ENCODE results near the gene TOP1. TPM values are rescaled to one million over a fixed set of nuclear protein-coding genes. Genes with fewer than 3 reads are reported as not detected.

The TOP1 gene
- total RNA-seq, 2 donors from 2014 or later = 77.5 to 81.2 TPM

GRCh38 chr20:41170386-41171105, 141.9 kb downstream of the TOP1 start:
- Mint-ChIP-seq H3K27ac (no peak overlapping the region), H3K4me1 (ENCODE audit: low read depth in 2 of 2) (peaks cover 27 to 28% of the 10 kb centered on the region in 2 donors), H3K36me3 (peaks cover 7% of the 10 kb centered on the region), H3K9me3 (no peaks in the 10 kb centered on the region), H3K27me3 (peaks cover 0 to 2% of the 10 kb centered on the region in 2 donors), H3K4me3 (no peak overlapping the region)
- ATAC-seq (no peak), DNase-seq (ENCODE audit: low spot score) (no peak)

- H3K4me3 Mint-ChIP-seq = no peak overlapping the region
- DNase-seq (ENCODE audit: low spot score) = no peak
- H3K27ac Mint-ChIP-seq = no peak overlapping the region
- no peak for ATAC-seq
- H3K4me1 Mint-ChIP-seq (ENCODE audit: low read depth in 2 of 2) = peaks cover 21 to 23% of the 10 kb centered on the region in 2 donors
- H3K9me3 Mint-ChIP-seq = no peaks in the 10 kb centered on the region
- H3K27me3 Mint-ChIP-seq = peaks cover 0 to 2% of the 10 kb centered on the region in 2 donors
- peaks cover 12% of the 10 kb centered on the region for H3K36me3 Mint-ChIP-seq
Observed at GRCh38 chr20:41171736-41172295, 143.2 kb downstream of the TOP1 start.

- Mint-ChIP-seq H3K4me1 (ENCODE audit: low read depth in 2 of 2) (peaks cover 14 to 16% of the 10 kb centered on the region in 2 donors), H3K36me3 (peaks cover 12% of the 10 kb centered on the region), H3K9me3 (no peaks in the 10 kb centered on the region), H3K27me3 (no peaks in the 10 kb centered on the region), H3K27ac (no peak overlapping the region), H3K4me3 (no peak overlapping the region)
- ATAC-seq (no peak), DNase-seq (ENCODE audit: low spot score) (no peak)
Observed at GRCh38 chr20:41172296-41173140, 143.9 kb downstream of the TOP1 start.

- H3K27ac Mint-ChIP-seq = no peak overlapping the region
- peak; percentile 61 to 79 for ATAC-seq
- DNase-seq (ENCODE audit: low spot score) = no peak
- peaks cover 12% of the 10 kb centered on the region for H3K36me3 Mint-ChIP-seq
- H3K4me3 Mint-ChIP-seq = no peak overlapping the region
- H3K27me3 Mint-ChIP-seq = no peaks in the 10 kb centered on the region
- no peaks in the 10 kb centered on the region for H3K9me3 Mint-ChIP-seq
- H3K4me1 Mint-ChIP-seq (ENCODE audit: low read depth in 2 of 2) = peaks cover 8 to 10% of the 10 kb centered on the region in 2 donors
Observed at GRCh38 chr20:41173161-41173721, 144.6 kb downstream of the TOP1 start.

GRCh38 chr20:41173791-41174341, 145.2 kb downstream of the TOP1 start:
- Mint-ChIP-seq H3K27ac (no peak overlapping the region), H3K9me3 (no peaks in the 10 kb centered on the region), H3K36me3 (peaks cover 12% of the 10 kb centered on the region), H3K4me3 (no peak overlapping the region), H3K27me3 (no peaks in the 10 kb centered on the region), H3K4me1 (ENCODE audit: low read depth in 2 of 2) (peaks cover 8 to 10% of the 10 kb centered on the region in 2 donors)
- DNase-seq (ENCODE audit: low spot score) (no peak), ATAC-seq (no peak)

Other genes starting within 250 kb of the TOP1 start
- gene PLCG1, start 108.7 kb downstream of the TOP1 start, total RNA-seq = 100 to 1,000 TPM in 1 of 2 donors, 10 to 100 TPM in 1; 54.6 to 114 TPM